ENCODE data around the gene OR2G2.

GRCh38 chr1:247578946-247579460 lies 9.2 kb upstream of the OR2G2 start:
- TF ChIP-seq, protein P1, sequence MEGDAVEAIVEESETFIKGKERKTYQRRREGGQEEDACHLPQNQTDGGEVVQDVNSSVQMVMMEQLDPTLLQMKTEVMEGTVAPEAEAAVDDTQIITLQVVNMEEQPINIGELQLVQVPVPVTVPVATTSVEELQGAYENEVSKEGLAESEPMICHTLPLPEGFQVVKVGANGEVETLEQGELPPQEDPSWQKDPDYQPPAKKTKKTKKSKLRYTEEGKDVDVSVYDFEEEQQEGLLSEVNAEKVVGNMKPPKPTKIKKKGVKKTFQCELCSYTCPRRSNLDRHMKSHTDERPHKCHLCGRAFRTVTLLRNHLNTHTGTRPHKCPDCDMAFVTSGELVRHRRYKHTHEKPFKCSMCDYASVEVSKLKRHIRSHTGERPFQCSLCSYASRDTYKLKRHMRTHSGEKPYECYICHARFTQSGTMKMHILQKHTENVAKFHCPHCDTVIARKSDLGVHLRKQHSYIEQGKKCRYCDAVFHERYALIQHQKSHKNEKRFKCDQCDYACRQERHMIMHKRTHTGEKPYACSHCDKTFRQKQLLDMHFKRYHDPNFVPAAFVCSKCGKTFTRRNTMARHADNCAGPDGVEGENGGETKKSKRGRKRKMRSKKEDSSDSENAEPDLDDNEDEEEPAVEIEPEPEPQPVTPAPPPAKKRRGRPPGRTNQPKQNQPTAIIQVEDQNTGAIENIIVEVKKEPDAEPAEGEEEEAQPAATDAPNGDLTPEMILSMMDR (IDR thresholded peaks at IDR 0.05; ENCODE audit: insufficient read depth, low read length) = no peak
- no peak for TF ChIP-seq REST (IDR thresholded peaks at IDR 0.05; ENCODE audit: insufficient replicate concordance, low read depth)
- TF ChIP-seq POLR2AphosphoS5 (IDR thresholded peaks at IDR 0.05; ENCODE audit: low read depth) = no peak
- TF ChIP-seq GABPA (IDR thresholded peaks at IDR 0.05; ENCODE audit: low read depth) = no peak

Data from HL-60 (cell line).